Stomach (tissue), 4 donors: ENCODE data around the gene TSHZ2.

Experiments
- CTCF ChIP-seq, 7 experiments: fragments of 450-650 bp in 4 of 7; fragments of 200-600 bp in 3 of 7; sonication (generic) in 3 of 7; IDR thresholded peaks; one replicate each; pipeline ENCODE4 v1.5.1; 2016 to 2019; ENCODE audit warnings: antibody characterized with exemption in 7 of 7, control low read depth in 2 of 7, mild to moderate bottlenecking in 1 of 7
- EP300 ChIP-seq: sonication (generic); formaldehyde crosslinking; IDR thresholded peaks from one replicate; pipeline ENCODE4 v1.6.1; 2017; ENCODE audit warnings: antibody characterized with exemption
- POLR2A ChIP-seq, 4 donors: fragments of 450-650 bp; IDR thresholded peaks; one replicate each; pipeline ENCODE4 v1.6.1; 2016; ENCODE audit warnings: antibody characterized with exemption in 4 of 4, control low read depth in 2 of 4, mild to moderate bottlenecking in 1 of 4, moderate library complexity in 1 of 4
- POLR2AphosphoS5 ChIP-seq, 3 donors: sonication (generic); formaldehyde crosslinking; IDR thresholded peaks; one replicate each; pipeline ENCODE4 v1.6.1; 2016; ENCODE audit warnings: antibody characterized with exemption in 3 of 3

- TF ChIP-seq POLR2A (IDR thresholded peaks at IDR 0.05) (no peak), CTCF (IDR thresholded peaks at IDR 0.05) (no peak), POLR2AphosphoS5 (IDR thresholded peaks at IDR 0.05) (no peak), EP300 (no peak)
Observed at GRCh38 chr20:53091789-53092188, 119.6 kb downstream of the TSHZ2 start.
